ENCODE measurements around the gene TENM3.

TENM3 gene

DNA sequence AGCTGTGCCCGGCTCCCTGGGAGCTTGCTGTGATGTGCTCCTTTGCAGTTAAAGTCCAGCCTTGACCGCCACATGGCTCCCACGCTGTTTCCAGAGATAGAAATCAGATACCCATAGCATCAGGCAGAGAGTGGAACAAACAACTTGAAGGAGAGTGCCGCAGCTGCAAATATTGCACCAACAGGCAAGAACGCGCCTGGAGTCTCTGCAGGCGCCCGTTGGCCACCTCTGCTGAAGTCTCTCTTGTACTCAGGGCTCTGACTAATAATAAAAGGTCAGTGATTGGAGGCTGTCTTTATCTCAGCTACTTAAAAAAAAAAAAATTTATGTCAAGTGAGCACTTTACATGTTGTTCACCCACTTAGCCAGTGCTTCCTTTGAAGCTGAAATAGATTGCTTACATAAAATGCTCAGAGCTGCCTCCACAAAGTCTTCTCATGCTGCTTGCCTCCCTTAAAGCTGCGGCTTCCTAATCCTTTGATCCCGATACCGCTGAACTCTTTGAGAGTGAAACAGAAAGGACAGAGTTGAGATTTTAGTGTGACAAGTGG is 30.9 kb upstream of the TENM3 start:
- H3K4me3 ChIP-seq (ENCODE audit: low read length), result no peak overlapping the region
- no peak overlapping the region for H3K9ac ChIP-seq (ENCODE audit: low read length)
- H3K27me3 ChIP-seq (ENCODE audit: control insufficient read depth, insufficient read depth, low read length), result no peaks in the 10 kb centered on the region
- H3K27ac ChIP-seq (ENCODE audit: low read length), result no peak overlapping the region
- no peaks in the 10 kb centered on the region for H3K9me3 ChIP-seq (ENCODE audit: control insufficient read depth, low read depth, low read length)
- peaks cover 31% of the 10 kb centered on the region for H3K4me1 ChIP-seq (ENCODE audit: control insufficient read depth, low read depth, low read length)
- H3K36me3 ChIP-seq (ENCODE audit: control insufficient read depth, low read depth, low read length), result no peaks in the 10 kb centered on the region

DNA sequence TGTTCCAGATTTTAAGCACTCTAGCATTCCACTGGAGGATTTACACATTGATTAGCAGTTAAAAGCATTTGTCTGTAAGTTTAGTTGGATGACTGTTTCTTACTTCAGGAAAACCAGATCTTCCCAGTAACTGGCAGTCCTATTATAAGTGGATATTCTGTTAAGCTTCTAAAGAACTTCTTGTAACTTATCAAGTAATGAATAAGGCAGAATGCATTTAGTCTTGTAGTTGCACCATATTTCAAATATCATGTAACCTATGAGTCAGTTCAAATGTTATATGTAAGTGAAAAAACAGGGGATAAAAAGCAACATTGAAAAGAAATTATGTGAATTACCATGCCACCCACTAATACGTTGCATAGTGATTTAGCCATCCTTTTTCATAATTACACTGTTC is 30.2 kb upstream of the TENM3 start:
- Histone ChIP-seq H3K27me3 (ENCODE audit: control insufficient read depth, insufficient read depth, low read length) (no peaks in the 10 kb centered on the region), H3K9me3 (ENCODE audit: control insufficient read depth, low read depth, low read length) (no peaks in the 10 kb centered on the region), H3K4me1 (ENCODE audit: control insufficient read depth, low read depth, low read length) (peaks cover 24% of the 10 kb centered on the region), H3K4me3 (ENCODE audit: low read length) (no peak overlapping the region), H3K9ac (ENCODE audit: low read length) (no peak overlapping the region), H3K36me3 (ENCODE audit: control insufficient read depth, low read depth, low read length) (no peaks in the 10 kb centered on the region), H3K27ac (ENCODE audit: low read length) (no peak overlapping the region)

DNA sequence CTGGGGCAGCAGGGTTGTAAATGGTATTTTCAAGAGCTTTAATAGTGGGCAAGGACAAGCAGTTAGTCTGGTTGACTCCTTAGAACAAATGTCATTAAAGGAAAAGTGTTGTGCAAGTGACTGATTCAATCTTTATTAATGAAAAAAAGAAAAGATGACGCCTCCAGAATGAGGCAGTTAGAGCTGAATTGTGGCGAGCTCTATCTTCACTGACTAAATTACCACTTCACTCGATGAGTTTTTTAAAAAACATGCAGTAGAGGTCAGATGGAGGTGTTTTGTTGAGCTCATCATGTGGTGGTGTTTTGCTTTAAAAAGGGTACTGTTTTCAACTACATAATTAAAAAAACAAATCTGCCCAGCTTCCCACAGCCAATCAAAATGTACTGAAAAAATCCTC is 28.1 kb upstream of the TENM3 start:
- Histone ChIP-seq H3K27ac (ENCODE audit: low read length) (no peak overlapping the region), H3K36me3 (ENCODE audit: control insufficient read depth, low read depth, low read length) (no peaks in the 10 kb centered on the region), H3K9ac (ENCODE audit: low read length) (no peak overlapping the region), H3K4me3 (ENCODE audit: low read length) (no peak overlapping the region), H3K9me3 (ENCODE audit: control insufficient read depth, low read depth, low read length) (no peaks in the 10 kb centered on the region), H3K27me3 (ENCODE audit: control insufficient read depth, insufficient read depth, low read length) (no peaks in the 10 kb centered on the region), H3K4me1 (ENCODE audit: control insufficient read depth, low read depth, low read length) (peaks cover 16% of the 10 kb centered on the region)

DNA sequence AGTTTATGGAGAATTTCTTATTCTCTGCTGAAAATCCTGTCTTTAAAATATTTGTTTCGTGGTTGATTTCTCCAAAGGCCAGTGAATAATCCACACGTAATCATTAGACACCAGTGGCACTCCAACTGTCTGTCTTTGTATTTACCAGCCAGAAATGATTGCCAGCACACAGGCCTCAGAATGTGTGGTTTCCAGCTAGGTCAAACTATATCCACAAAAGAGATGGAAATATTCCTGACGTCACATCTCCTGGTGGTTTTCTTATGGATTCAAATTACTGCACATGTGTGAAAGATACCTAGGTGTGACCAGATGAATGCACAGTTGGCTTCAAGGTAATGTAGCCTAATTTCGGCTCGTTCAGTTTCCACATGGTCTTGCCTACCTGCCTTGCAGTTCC is 27.2 kb upstream of the TENM3 start:
- H3K27ac ChIP-seq (ENCODE audit: low read length), result no peak overlapping the region
- no peaks in the 10 kb centered on the region for H3K27me3 ChIP-seq (ENCODE audit: control insufficient read depth, insufficient read depth, low read length)

DNA sequence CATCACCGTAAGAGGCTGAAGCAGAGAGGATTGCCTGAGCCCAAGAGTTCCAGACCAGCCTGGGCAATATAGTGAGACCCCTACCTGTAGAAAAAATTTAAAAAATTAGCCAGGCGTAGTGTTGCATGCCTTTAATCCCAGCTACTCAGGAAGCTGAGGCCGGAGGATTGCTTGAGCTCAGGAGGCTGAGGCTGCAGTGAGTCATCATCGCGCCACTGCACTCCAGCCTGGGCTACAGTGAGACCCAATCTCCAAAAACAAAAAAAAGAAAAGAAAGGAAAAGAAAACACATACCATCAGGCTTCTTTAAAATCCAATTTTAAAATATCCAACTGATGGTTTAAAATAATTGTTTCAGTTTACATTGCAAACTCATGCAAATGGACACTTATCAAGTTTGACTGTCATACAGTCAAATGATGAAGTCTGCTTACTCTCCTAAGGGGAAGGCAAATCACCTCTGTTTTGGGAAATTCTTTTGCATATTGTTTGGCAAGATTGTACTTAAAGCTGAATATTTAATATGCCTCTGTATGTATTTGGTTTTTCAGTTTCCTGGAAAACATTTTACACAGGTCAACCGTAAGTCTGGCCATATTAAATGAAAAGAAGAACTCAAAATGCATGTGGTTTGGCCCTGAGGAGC is 23.7 kb upstream of the TENM3 start:
- H3K27me3 ChIP-seq (ENCODE audit: control insufficient read depth, insufficient read depth, low read length), result no peaks in the 10 kb centered on the region
- H3K9me3 ChIP-seq (ENCODE audit: control insufficient read depth, low read depth, low read length), result no peaks in the 10 kb centered on the region
- no peak overlapping the region for H3K4me3 ChIP-seq (ENCODE audit: low read length)
- H3K4me1 ChIP-seq (ENCODE audit: control insufficient read depth, low read depth, low read length), result peaks cover 4% of the 10 kb centered on the region
- H3K9ac ChIP-seq (ENCODE audit: low read length), result no peak overlapping the region
- H3K27ac ChIP-seq (ENCODE audit: low read length), result no peak overlapping the region
- no peaks in the 10 kb centered on the region for H3K36me3 ChIP-seq (ENCODE audit: control insufficient read depth, low read depth, low read length)

More for the DNA sequence above, 27.2 kb upstream of the TENM3 start:
- peaks cover 11% of the 10 kb centered on the region for H3K4me1 ChIP-seq (ENCODE audit: control insufficient read depth, low read depth, low read length)
- no peaks in the 10 kb centered on the region for H3K36me3 ChIP-seq (ENCODE audit: control insufficient read depth, low read depth, low read length)
- H3K9me3 ChIP-seq (ENCODE audit: control insufficient read depth, low read depth, low read length), result no peaks in the 10 kb centered on the region
- no peak overlapping the region for H3K4me3 ChIP-seq (ENCODE audit: low read length)
- H3K9ac ChIP-seq (ENCODE audit: low read length), result no peak overlapping the region

DNA sequence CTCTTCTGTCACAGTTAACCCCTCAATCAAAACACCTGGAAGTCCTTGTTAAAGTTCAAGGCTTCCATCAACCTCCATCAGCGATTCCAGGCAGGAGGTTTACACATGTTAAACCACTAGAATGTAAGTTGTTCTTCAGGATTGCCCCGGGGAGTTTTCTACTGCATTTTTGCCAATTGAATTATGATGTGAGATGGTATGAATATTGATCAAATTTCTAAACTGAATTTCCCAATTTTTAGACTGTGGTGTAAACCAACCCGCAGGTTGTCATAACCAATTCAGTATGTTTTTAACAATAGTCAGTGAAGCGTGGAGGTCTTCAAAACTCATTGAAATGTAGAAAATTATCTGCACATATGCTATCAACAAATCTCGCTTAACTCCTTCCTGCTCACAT is 21.2 kb upstream of the TENM3 start:
- H3K27ac ChIP-seq (ENCODE audit: low read length), result no peak overlapping the region
- no peak overlapping the region for H3K9ac ChIP-seq (ENCODE audit: low read length)
- H3K36me3 ChIP-seq (ENCODE audit: control insufficient read depth, low read depth, low read length), result no peaks in the 10 kb centered on the region
- H3K27me3 ChIP-seq (ENCODE audit: control insufficient read depth, insufficient read depth, low read length), result no peaks in the 10 kb centered on the region
- H3K9me3 ChIP-seq (ENCODE audit: control insufficient read depth, low read depth, low read length), result no peaks in the 10 kb centered on the region
- H3K4me1 ChIP-seq (ENCODE audit: control insufficient read depth, low read depth, low read length), result no peaks in the 10 kb centered on the region
- no peak overlapping the region for H3K4me3 ChIP-seq (ENCODE audit: low read length)

DNA sequence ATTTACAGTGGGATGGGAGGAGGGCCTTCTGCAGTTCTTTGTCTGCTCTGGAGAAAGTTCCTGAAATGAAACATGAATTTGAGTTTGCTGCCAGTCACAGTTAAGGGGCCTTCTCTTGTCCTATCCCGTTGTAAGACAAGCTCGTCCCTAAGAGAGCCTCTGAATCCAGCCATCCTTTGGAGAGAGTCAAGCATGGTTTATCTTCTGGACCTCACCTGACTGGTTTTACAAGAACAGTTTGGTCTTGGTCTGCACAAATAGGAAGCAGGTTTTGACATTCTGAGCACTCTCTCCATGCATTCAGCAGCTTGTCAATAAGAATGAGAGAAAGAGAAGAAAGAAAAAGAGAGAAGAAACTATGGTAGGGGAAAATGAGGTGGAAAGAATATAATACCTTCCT is 20.4 kb upstream of the TENM3 start:
- Histone ChIP-seq H3K27ac (ENCODE audit: low read length) (no peak overlapping the region), H3K9me3 (ENCODE audit: control insufficient read depth, low read depth, low read length) (no peaks in the 10 kb centered on the region), H3K4me3 (ENCODE audit: low read length) (no peak overlapping the region), H3K36me3 (ENCODE audit: control insufficient read depth, low read depth, low read length) (no peaks in the 10 kb centered on the region), H3K4me1 (ENCODE audit: control insufficient read depth, low read depth, low read length) (no peaks in the 10 kb centered on the region), H3K27me3 (ENCODE audit: control insufficient read depth, insufficient read depth, low read length) (no peaks in the 10 kb centered on the region), H3K9ac (ENCODE audit: low read length) (no peak overlapping the region)

DNA sequence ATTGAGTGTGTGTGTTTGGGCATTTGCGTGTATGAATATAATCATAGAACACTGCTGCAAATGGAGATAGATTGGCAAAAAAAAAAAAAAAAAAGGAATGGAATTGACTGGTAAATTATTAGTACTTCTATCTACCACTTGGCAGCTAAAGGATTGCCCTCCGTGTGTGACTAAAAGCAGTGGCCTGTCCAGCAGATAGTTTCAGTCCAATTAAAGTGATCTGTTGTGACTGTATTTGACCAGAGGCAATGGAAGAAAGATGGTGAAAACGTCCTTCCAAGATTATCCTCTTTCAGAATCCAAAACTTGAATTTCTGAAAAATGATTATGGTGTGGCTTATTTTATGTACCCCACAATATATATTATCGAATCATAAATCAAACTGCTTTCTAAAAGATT is 19.5 kb upstream of the TENM3 start:
- Histone ChIP-seq H3K9ac (ENCODE audit: low read length) (no peak overlapping the region), H3K27me3 (ENCODE audit: control insufficient read depth, insufficient read depth, low read length) (no peaks in the 10 kb centered on the region), H3K36me3 (ENCODE audit: control insufficient read depth, low read depth, low read length) (no peaks in the 10 kb centered on the region), H3K27ac (ENCODE audit: low read length) (no peak overlapping the region), H3K4me1 (ENCODE audit: control insufficient read depth, low read depth, low read length) (no peaks in the 10 kb centered on the region), H3K4me3 (ENCODE audit: low read length) (no peak overlapping the region), H3K9me3 (ENCODE audit: control insufficient read depth, low read depth, low read length) (no peaks in the 10 kb centered on the region)

DNA sequence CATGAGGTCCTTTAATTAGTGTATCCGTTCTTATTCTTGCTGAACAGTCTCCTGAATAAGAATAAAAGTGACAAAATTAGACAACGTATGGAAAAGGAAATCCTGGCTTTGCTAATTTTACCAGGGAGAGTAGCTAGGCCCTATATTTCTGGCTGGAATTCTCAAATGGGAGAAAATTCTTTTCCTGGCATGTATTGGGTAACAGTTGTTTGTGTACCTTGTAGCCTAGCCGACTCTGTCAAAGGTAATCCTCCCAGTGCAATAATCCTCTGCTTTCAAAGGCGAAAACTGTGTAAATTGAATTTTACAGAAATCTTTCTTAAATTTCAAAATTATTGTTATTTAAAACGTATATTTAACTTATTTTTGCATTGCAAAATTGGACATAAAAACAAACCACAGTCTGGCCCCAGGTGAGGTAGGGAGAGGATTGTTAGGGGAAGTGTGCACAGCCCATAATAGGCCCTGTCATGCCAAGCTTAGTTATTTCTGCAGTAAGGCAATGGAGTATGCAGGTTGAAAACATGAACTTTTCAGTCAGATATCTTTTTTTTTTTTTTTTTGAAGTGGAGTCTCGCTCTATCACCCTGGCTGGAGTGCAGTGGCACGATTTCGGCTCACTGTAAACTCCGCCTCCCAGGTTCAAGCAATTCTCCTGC is 18.9 kb upstream of the TENM3 start:
- Histone ChIP-seq H3K9me3 (ENCODE audit: control insufficient read depth, low read depth, low read length) (no peaks in the 10 kb centered on the region), H3K4me3 (ENCODE audit: low read length) (no peak overlapping the region), H3K4me1 (ENCODE audit: control insufficient read depth, low read depth, low read length) (no peaks in the 10 kb centered on the region), H3K27ac (ENCODE audit: low read length) (no peak overlapping the region), H3K9ac (ENCODE audit: low read length) (no peak overlapping the region), H3K36me3 (ENCODE audit: control insufficient read depth, low read depth, low read length) (no peaks in the 10 kb centered on the region), H3K27me3 (ENCODE audit: control insufficient read depth, insufficient read depth, low read length) (no peaks in the 10 kb centered on the region)

DNA sequence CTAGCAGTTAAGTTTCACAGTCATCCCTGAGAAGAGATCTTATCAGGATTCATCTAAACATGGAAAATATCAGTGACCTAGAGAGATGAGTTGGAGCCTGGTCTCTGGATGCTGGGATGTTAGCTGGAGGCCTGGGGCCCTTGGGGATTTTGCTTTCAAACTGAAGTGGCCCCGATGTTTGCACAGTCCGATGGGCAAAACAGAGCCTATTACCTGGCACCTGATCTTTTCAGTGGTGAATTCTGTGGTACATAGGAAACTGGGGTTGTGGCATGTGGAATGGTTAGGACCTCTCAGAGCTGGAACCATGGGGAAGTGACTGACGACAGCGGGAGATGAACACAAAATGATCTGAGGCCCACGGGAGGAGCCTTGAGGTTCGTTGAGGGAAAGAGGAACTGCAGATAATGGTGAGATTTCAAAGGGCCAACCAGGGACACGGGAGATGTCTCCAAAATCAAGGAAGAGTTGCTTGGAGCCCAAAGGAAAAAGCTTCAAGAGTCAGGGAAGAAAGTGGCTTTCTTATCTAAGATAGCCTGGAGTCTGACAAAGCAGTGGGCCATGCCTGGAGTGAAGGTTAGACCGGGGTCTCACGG is 17.8 kb upstream of the TENM3 start:
- Histone ChIP-seq H3K36me3 (ENCODE audit: control insufficient read depth, low read depth, low read length) (no peaks in the 10 kb centered on the region), H3K27ac (ENCODE audit: low read length) (no peak overlapping the region), H3K9me3 (ENCODE audit: control insufficient read depth, low read depth, low read length) (no peaks in the 10 kb centered on the region), H3K4me1 (ENCODE audit: control insufficient read depth, low read depth, low read length) (no peaks in the 10 kb centered on the region), H3K27me3 (ENCODE audit: control insufficient read depth, insufficient read depth, low read length) (no peaks in the 10 kb centered on the region), H3K9ac (ENCODE audit: low read length) (no peak overlapping the region), H3K4me3 (ENCODE audit: low read length) (no peak overlapping the region)

DNA sequence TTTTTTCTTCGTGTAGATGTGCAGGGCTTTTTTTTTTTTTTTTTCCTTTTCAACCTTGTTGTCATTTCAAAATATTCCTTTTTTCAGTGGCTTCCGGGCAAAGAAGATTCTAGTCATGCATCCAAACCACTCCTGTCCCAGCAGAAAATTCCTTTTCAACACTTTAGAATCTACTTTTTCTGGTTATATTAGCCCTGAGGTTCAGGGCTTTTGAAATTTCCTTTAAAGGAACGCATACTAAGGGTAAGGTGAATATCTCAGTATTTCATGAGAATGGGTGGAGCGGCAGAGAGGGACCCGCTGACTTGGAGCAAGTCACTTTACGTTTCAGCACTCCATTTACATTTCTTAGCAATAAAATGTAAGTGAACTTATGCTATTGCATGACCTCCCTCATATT is 15.6 kb upstream of the TENM3 start:
- no peak overlapping the region for H3K27ac ChIP-seq (ENCODE audit: low read length)
- H3K9ac ChIP-seq (ENCODE audit: low read length), result no peak overlapping the region
- no peaks in the 10 kb centered on the region for H3K36me3 ChIP-seq (ENCODE audit: control insufficient read depth, low read depth, low read length)
- no peaks in the 10 kb centered on the region for H3K4me1 ChIP-seq (ENCODE audit: control insufficient read depth, low read depth, low read length)
- H3K9me3 ChIP-seq (ENCODE audit: control insufficient read depth, low read depth, low read length), result no peaks in the 10 kb centered on the region
- H3K4me3 ChIP-seq (ENCODE audit: low read length), result no peak overlapping the region
- H3K27me3 ChIP-seq (ENCODE audit: control insufficient read depth, insufficient read depth, low read length), result no peaks in the 10 kb centered on the region
